GM12865 (cell line): Measurements from ENCODE around the gene SMIM21.

Source experiments
- DNase-seq: peaks from one replicate; pipeline ENCODE4 v3.0.0; 2010; ENCODE audit warnings: low read depth
- H3K4me3 ChIP-seq: 2 replicates; pipeline ENCODE4 v1.5.1; 2011; ENCODE audit warnings: mild to moderate bottlenecking, low read depth, low read length, control low read depth
- TF ChIP-seq, protein P1 (sequence below): IDR thresholded peaks from 2 replicates; pipeline ENCODE4 v1.5.1; 2011; ENCODE audit warnings: low read length, control low read depth, low read depth, inconsistent platforms; ENCODE audit not compliant: insufficient read depth; ENCODE audit errors: missing control alignments

The SMIM21 gene

DNA sequence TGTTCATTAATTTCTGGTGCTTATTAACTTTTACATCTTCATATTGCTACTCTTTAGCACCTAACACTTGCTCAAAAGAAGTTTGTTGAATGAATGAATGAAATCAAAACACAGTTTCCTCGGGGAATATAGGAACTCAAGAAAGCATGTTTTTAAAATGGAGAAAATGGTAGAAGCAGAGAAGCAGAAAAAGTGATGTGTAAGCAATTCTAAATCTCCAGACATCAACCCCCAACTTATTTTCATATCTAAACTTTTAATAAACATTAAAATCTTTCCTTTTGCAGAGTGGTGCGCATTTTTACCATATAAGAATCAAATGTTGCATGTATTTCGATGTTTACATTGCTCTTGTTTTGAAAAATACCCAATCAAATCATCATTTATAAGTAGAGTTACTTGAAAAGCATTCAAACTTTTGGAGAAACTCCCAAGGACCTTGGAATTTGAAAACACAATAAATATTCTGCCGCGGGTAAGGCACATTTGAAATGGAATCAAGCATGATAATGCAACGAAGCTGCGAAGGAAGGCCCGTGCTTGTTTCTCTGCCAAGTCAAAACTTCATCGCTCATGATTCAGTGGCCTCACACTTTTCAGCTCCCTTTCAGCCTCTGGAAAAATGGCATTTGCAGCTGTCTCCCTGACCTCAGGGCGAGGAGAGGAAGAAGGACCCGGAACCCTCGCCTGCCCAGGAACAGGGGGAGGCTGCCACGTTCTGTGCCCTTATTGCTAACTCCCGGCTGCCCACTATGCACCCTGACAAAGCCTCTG, 26.7 kb upstream of the SMIM21 start:
- H3K4me3 ChIP-seq = no peak overlapping the region
- DNase-seq = no peak
- TF ChIP-seq, protein P1, sequence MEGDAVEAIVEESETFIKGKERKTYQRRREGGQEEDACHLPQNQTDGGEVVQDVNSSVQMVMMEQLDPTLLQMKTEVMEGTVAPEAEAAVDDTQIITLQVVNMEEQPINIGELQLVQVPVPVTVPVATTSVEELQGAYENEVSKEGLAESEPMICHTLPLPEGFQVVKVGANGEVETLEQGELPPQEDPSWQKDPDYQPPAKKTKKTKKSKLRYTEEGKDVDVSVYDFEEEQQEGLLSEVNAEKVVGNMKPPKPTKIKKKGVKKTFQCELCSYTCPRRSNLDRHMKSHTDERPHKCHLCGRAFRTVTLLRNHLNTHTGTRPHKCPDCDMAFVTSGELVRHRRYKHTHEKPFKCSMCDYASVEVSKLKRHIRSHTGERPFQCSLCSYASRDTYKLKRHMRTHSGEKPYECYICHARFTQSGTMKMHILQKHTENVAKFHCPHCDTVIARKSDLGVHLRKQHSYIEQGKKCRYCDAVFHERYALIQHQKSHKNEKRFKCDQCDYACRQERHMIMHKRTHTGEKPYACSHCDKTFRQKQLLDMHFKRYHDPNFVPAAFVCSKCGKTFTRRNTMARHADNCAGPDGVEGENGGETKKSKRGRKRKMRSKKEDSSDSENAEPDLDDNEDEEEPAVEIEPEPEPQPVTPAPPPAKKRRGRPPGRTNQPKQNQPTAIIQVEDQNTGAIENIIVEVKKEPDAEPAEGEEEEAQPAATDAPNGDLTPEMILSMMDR = no peak

DNA sequence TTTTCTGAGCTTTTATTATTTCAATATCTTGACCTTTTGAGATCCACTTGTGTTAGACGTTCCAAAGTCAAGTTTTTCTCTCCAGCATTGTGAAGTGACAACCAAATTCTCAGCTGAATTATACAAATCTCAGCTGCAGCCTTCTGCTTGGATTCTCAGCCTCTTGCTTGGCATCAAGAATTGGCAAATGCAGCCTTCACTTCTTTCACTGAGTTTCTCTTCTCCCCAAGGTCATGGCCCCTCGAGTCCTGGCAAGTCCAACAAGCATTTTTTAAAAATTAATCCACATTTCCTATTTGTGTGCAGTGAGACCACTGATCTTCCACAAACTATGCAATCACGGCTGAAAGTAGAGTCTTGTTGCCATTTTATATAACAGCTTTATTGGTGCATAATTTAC, 23.4 kb upstream of the SMIM21 start:
- TF ChIP-seq, protein P1 = no peak
- H3K4me3 ChIP-seq = no peak overlapping the region

DNA sequence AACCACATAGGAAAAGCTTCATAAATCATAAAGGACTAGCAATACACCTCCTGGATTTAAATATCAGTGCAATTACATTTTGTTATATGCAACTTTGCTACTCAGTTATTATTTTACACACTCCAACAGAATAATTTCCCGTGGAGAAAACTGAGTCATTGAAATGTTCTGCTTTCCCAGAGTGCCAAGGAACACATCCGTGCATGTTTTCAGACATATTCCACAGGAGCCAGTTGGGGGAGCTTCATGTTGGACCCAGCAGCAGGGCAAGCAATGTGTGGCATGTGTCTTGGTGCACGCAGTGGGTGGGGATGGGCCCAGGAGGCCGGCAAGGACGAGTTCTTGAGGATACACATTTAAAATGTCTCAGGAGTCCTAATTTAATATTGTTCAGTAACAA, 14.4 kb upstream of the SMIM21 start:
- DNase-seq = no peak
- TF ChIP-seq, protein P1 = no peak
- H3K4me3 ChIP-seq = no peak overlapping the region

More for the DNA sequence above, 23.4 kb upstream of the SMIM21 start:
- DNase-seq = no peak

DNA sequence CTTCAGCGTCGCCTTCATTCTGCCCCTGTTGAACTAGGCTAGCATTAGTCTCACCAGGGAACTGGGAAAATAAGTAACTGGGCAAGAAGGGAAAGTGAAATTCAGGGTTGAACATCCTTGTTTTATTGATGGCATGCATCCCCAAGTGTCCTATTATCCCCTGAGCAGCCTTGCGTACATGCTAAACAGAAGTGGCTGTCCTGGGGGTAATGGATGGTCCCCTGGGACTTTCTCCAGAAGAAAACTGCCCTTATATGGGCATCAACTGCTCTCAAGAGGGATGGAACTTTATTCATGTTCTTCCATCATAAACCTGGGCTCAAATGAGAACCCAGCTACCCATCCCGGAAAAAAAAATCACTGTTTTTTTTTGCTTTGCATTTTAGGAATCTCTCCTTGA, 11.8 kb upstream of the SMIM21 start:
- TF ChIP-seq, protein P1 = no peak
- no peak overlapping the region for H3K4me3 ChIP-seq
- no peak for DNase-seq

DNA sequence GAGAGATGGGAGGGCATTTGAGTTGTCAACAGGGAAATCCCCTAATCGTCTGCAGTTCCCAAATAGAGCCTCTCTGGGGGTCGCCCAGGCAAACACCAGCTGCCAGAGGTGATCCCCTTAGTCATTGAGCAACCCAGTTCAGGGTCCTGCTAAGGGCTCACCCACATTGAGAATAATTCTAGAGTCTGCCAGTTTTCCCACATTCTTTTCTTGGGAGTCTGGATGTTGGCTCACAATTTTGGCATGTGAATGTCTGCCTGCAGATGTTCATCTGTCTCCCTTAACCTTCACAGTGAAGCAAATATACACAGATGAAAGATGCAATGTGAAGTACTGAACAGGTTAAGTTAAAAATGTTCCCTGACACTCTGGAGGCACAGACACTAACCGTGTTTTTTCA, 11.4 kb upstream of the SMIM21 start:
- DNase-seq = no peak
- TF ChIP-seq, protein P1 = no peak
- H3K4me3 ChIP-seq = no peak overlapping the region

DNA sequence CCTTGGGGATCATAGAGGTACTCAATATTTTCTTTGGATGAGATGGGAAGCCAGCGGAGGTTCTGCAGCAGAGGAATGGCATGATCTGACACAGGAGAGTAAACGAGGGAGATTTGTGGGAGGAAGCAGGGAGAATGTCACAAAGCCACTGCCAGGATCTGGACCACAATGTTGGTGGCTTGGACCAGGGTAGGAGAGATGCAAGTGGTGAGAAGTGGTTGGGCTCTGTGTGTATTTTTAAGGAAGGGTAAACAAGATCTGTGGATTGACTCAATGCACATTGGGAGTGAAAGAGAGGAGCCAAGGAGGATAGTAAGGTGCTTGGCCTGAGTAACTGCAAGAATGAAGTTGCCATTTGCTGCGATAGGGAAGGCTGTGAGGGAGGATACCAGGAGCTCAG, 10.5 kb upstream of the SMIM21 start:
- H3K4me3 ChIP-seq = no peak overlapping the region
- TF ChIP-seq, protein P1 = no peak
- DNase-seq = no peak

DNA sequence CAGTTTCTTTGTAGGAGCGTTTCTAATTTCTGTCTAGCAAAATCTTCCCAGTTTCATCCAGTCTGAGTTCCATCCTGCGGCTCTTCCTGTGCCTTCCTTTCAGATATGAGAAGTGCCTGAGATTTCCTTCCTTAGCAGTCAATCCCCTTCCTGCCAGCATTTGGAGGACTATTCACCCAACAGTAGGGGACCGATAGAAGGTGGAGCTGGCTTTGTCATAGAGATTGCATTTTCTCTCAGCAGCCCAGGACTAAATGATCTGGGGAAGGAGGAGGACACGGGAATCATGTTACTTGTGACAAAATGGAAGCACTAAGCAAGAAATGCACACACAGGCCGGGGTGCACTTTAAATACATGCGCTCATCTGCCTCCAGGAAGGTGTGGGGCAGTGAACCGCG, 5.6 kb upstream of the SMIM21 start:
- TF ChIP-seq, protein P1 = no peak
- DNase-seq = no peak
- H3K4me3 ChIP-seq = no peak overlapping the region
